Measurements from ENCODE around the gene EDDM13.

GRCh38 chr19:56294549-56294948 lies 22.0 kb downstream of the EDDM13 start:
- TF ChIP-seq CTCF (IDR thresholded peaks at IDR 0.05) (no peak), USF2 (IDR thresholded peaks at IDR 0.05) (no peak), CEBPB (IDR thresholded peaks at IDR 0.05) (no peak), RFX5 (IDR thresholded peaks at IDR 0.05) (no peak), E2F6 (IDR thresholded peaks at IDR 0.05; ENCODE audit: borderline replicate concordance, low read depth) (no peak), EHMT2 (IDR thresholded peaks at IDR 0.05; ENCODE audit: low read depth) (no peak), POLR2A (IDR thresholded peaks at IDR 0.05; ENCODE audit: low read length) (no peak), ZSCAN20 (CRISPR knock-in tag; IDR thresholded peaks at IDR 0.05) (no peak)

All from A549 (cell line).